ENCODE measurements around the gene SPPL3. TPM values are rescaled to one million over a fixed set of nuclear protein-coding genes. Genes with fewer than 3 reads are reported as not detected.

The SPPL3 gene
- total RNA-seq, 1 donor from 2014 or later: 48.9 TPM

- Histone ChIP-seq H3K36me3 (no peaks in the 10 kb centered on the region), H3K27me3 (no peaks in the 10 kb centered on the region), H3K9me3 (no peaks in the 10 kb centered on the region), H3K4me1 (peaks cover 86% of the 10 kb centered on the region), H3K4me3 (no peak overlapping the region), H3K27ac (peak overlapping the region; percentile 34)
- TF ChIP-seq, protein P1, sequence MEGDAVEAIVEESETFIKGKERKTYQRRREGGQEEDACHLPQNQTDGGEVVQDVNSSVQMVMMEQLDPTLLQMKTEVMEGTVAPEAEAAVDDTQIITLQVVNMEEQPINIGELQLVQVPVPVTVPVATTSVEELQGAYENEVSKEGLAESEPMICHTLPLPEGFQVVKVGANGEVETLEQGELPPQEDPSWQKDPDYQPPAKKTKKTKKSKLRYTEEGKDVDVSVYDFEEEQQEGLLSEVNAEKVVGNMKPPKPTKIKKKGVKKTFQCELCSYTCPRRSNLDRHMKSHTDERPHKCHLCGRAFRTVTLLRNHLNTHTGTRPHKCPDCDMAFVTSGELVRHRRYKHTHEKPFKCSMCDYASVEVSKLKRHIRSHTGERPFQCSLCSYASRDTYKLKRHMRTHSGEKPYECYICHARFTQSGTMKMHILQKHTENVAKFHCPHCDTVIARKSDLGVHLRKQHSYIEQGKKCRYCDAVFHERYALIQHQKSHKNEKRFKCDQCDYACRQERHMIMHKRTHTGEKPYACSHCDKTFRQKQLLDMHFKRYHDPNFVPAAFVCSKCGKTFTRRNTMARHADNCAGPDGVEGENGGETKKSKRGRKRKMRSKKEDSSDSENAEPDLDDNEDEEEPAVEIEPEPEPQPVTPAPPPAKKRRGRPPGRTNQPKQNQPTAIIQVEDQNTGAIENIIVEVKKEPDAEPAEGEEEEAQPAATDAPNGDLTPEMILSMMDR (IDR thresholded peaks at IDR 0.05): no peak
- TF ChIP-seq POLR2A (IDR thresholded peaks at IDR 0.05) (no peak), POLR2AphosphoS5 (IDR thresholded peaks at IDR 0.05; ENCODE audit: insufficient read depth in 1 of 2, low read depth in 1 of 2) (peak in 1 of 2 donors; percentile 28)
- intact Hi-C loops (cut with DNase I): no loop called here
- no peak for DNase-seq (ENCODE audit: extremely low spot score in 2 of 2)
These were observed 54.4 kb downstream of the SPPL3 start for GRCh38 chr12:120849765-120850164.

- intact Hi-C loops (cut with DNase I): no loop called here
- Histone ChIP-seq H3K9me3 (no peaks in the 10 kb centered on the region), H3K4me3 (no peak overlapping the region), H3K36me3 (no peaks in the 10 kb centered on the region), H3K27me3 (no peaks in the 10 kb centered on the region), H3K4me1 (peaks cover 82% of the 10 kb centered on the region), H3K27ac (peak overlapping the region; percentile 54)
- TF ChIP-seq POLR2A (IDR thresholded peaks at IDR 0.05) (no peak), POLR2AphosphoS5 (IDR thresholded peaks at IDR 0.05; ENCODE audit: insufficient read depth in 1 of 2, low read depth in 1 of 2) (no peak)
- TF ChIP-seq, protein P1 (IDR thresholded peaks at IDR 0.05): no peak
- DNase-seq (ENCODE audit: extremely low spot score in 2 of 2): no peak
These were observed 56.3 kb downstream of the SPPL3 start for GRCh38 chr12:120847814-120848213.

DNA sequence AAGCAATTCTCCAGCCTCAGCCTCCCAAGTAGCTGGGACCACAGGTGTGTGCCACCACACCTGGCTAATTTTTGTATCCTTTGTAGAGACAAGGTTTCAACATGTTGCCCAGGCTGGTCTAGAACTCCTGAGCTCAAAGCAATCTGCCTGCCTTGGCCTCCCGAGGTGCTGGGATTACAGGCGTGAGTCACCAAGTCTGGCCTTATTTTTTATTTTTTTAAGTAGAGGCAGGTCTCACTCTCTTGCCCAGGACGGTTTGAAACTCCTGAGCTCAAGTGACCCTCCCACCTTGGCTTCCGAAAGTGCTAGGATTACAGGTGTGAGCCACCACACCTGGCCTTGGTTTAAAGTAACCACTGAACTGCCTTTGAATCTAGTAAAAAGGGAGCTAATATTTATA is 56.8 kb downstream of the SPPL3 start:
- Histone ChIP-seq H3K27me3 (no peaks in the 10 kb centered on the region), H3K36me3 (no peaks in the 10 kb centered on the region), H3K4me3 (no peak overlapping the region), H3K9me3 (no peaks in the 10 kb centered on the region), H3K27ac (peak overlapping the region; percentile 54), H3K4me1 (peaks cover 86% of the 10 kb centered on the region)
- TF ChIP-seq, protein P1 (IDR thresholded peaks at IDR 0.05): no peak
- no peak for TF ChIP-seq POLR2AphosphoS5 (IDR thresholded peaks at IDR 0.05; ENCODE audit: insufficient read depth in 1 of 2, low read depth in 1 of 2)
- no peak for TF ChIP-seq POLR2A (IDR thresholded peaks at IDR 0.05)
- DNase-seq (ENCODE audit: extremely low spot score in 2 of 2): no peak
- intact Hi-C loops (cut with DNase I): no loop called here

DNA sequence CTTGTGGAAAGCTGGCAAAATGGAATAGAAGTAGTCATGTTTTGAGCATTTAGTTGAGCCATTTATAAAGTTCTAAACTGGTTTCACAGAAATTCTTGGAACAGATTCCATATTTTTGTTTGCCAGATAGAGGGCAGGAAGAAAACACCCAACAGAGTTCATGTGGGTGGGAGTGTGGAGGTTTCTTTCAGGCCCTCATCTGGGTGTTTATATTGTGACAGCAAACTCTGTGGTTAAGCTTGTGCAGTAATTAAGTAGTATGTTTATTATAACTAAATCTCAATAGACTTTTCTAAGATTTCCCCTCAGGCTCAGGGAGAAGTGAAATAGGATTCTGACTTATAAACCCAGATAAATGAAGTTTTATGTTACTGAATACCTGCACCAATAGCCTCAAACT is 57.4 kb downstream of the SPPL3 start:
- H3K36me3 ChIP-seq: no peaks in the 10 kb centered on the region
- no peak for DNase-seq (ENCODE audit: extremely low spot score in 2 of 2)
- no peaks in the 10 kb centered on the region for H3K27me3 ChIP-seq
- intact Hi-C loops (cut with DNase I): no loop called here
- no peaks in the 10 kb centered on the region for H3K9me3 ChIP-seq
- H3K4me3 ChIP-seq: no peak overlapping the region
- peaks cover 87% of the 10 kb centered on the region for H3K4me1 ChIP-seq
- no peak overlapping the region for H3K27ac ChIP-seq
- TF ChIP-seq, protein P1 (IDR thresholded peaks at IDR 0.05): no peak
- TF ChIP-seq POLR2AphosphoS5 (IDR thresholded peaks at IDR 0.05; ENCODE audit: insufficient read depth in 1 of 2, low read depth in 1 of 2) (no peak), POLR2A (IDR thresholded peaks at IDR 0.05) (no peak)

DNA sequence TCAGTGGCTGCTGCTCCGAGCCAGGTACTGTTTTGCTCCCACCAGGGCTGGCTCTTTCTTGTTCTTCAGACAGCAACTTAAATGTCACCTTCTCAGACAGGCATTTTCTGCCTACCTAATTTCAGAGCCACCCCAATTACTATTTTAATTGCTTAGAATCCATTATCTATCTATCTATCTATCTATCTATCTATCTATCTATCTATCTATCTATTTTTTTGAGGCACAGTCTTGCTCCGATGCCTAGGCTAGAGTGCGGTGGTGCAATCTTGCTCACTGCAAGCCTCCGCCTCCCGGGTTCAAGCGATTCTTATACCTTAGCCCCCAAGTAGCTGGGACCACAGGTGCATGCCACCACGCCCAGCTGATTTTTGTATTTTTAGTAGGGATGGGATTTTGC is 58.5 kb downstream of the SPPL3 start:
- Histone ChIP-seq H3K4me3 (no peak overlapping the region), H3K36me3 (no peaks in the 10 kb centered on the region), H3K27ac (no peak overlapping the region), H3K9me3 (no peaks in the 10 kb centered on the region), H3K27me3 (no peaks in the 10 kb centered on the region), H3K4me1 (peaks cover 81% of the 10 kb centered on the region)
- intact Hi-C loops (cut with DNase I): no loop called here
- no peak for DNase-seq (ENCODE audit: extremely low spot score in 2 of 2)
- TF ChIP-seq, protein P1 (IDR thresholded peaks at IDR 0.05): no peak
- TF ChIP-seq POLR2AphosphoS5 (IDR thresholded peaks at IDR 0.05; ENCODE audit: insufficient read depth in 1 of 2, low read depth in 1 of 2) (no peak), POLR2A (IDR thresholded peaks at IDR 0.05) (no peak)
